Lower leg skin (tissue), 4 donors: ENCODE results near the gene CGB1. TPM values are rescaled to one million over a fixed set of nuclear protein-coding genes. Genes with fewer than 3 reads are reported as not detected.
"Not testable (repeated sequence)": the region's sequence is repeated elsewhere in the genome, so short reads cannot be mapped to it uniquely, and the experiment has no call there.

Source experiments
- DNase-seq, 2 donors: peaks; one replicate each; pipeline ENCODE4 v3.0.0-alpha.2; 2019; ENCODE audit warnings: low spot score in 2 of 2
- H3K4me3 ChIP-seq: fragments of 200-600 bp; sonication (generic); 2 replicates; pipeline ENCODE4 v1.5.1; 2017; ENCODE audit warnings: mild to moderate bottlenecking, low read depth; ENCODE audit not compliant: poor library complexity, severe bottlenecking
- CTCF ChIP-seq, 3 donors: fragments of 450-650 bp; IDR thresholded peaks; one replicate each; pipeline ENCODE4 v1.5.1; 2016; ENCODE audit warnings: antibody characterized with exemption in 3 of 3, mild to moderate bottlenecking in 3 of 3, moderate library complexity in 2 of 3
- POLR2A ChIP-seq, 2 donors: fragments of 450-650 bp; IDR thresholded peaks; one replicate each; pipeline ENCODE4 v1.6.1; 2016 to 2017; ENCODE audit warnings: antibody characterized with exemption in 2 of 2, mild to moderate bottlenecking in 1 of 2, moderate library complexity in 1 of 2
- whole genome bisulfite sequencing, 2 donors: methylation state at CpG; one replicate each; pipeline ENCODE4 v1.1.5; 2018; 5-methylcytosine and 5-hydroxymethylcytosine counted together
- intact Hi-C: fragments of 100-400 bp; cut with DNase I; formaldehyde crosslinking; loops from one replicate; pipeline ENCODE4 v1.15.0; 2023; ENCODE audit warnings: low total_unique reads
- total RNA-seq, 4 donors: library from RNA; depleted of rRNA; stranded (reverse); fragments of >200 nt; gene quantifications; one replicate each; pipeline ENCODE4 v1.1.0, GENCODE V29; 2016

CGB1 gene
- total RNA-seq, 4 donors from 2014 or later = 2.2 TPM; not detected in 3

- no peak for DNase-seq
- TF ChIP-seq POLR2A (IDR thresholded peaks at IDR 0.05) (no peak), CTCF (IDR thresholded peaks at IDR 0.05) (no peak)
- 85 to 92% methylated on average over 4 of the region's 4 CpGs for WGBS, 2 donors
- intact Hi-C loops = no loop called here
- no peak overlapping the region for H3K4me3 ChIP-seq
Observed at GRCh38 chr19:49080392-49080791, 43.7 kb upstream of the CGB1 start.

GRCh38 chr19:49074869-49075268 is 38.2 kb upstream of the CGB1 start:
- peak; percentile 46 to 91 for DNase-seq
- WGBS, 2 donors = 27 to 29% methylated on average over 9 of the region's 9 CpGs
- H3K4me3 ChIP-seq, intact Hi-C loops: not testable (repeated sequence)
- peak in 1 of 3 donors; percentile 50 for TF ChIP-seq CTCF (IDR thresholded peaks at IDR 0.05)

DNA sequence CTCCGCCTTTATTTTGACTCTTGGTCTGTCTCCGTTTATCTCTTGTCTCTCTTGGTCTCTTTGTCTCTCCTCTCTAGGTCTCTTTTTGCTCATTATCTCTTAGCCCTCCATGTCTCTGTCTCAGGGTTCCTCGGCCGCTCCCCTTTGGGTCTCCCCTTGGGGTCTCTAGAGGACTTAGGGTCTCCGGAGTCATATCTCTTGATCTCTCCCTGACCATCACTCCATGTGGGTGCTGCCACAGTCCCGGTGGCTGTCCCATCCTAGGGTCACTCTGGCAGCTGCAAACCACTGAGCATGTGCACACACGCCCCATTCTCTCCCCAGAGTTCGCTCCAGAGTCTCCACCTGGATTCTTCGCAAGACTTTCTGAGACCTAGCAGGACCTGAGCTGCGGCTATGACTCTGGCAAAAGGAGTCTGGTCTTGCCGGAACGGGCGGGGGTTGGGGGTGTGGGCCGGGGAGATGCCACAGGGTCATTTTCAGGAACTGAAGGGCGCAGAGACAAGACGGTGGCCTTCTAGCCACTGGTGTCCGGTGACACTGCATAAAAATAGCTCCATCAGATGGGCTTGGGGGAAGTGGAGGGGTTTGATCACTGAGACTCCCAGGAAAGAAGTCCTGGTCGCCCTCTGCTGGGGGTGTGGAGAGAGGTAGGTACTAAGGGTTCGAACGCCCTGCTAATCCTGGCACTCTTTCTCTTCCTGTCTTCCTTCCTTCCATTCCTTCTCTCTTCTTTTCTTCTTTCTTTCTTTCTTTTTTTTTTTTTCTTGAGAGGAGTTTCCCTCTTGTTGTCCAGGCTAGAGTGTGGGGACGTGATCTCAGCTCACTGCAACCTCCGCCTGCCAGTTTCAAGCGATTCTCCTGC is 37.1 kb upstream of the CGB1 start:
- TF ChIP-seq POLR2A (IDR thresholded peaks at IDR 0.05) (no peak), CTCF (IDR thresholded peaks at IDR 0.05) (no peak)
- intact Hi-C loops = no loop called here
- WGBS, 2 donors = 47 to 50% methylated on average over 23 of the region's 23 CpGs

GRCh38 chr19:49071860-49072547 is 35.3 kb upstream of the CGB1 start:
- intact Hi-C loops = no loop called here
- peak in 1 of 2 donors; percentile 84 for DNase-seq
- no peak for TF ChIP-seq POLR2A (IDR thresholded peaks at IDR 0.05)
- no peak overlapping the region for H3K4me3 ChIP-seq
- 5% methylated on average over 31 to 32 of the region's 93 CpGs for WGBS, 2 donors

More for the DNA sequence above, 37.1 kb upstream of the CGB1 start:
- peak in 1 of 2 donors; percentile 81 for DNase-seq
- H3K4me3 ChIP-seq = no peak overlapping the region

GRCh38 chr19:49070416-49070815 is 33.7 kb upstream of the CGB1 start:
- intact Hi-C loops = no loop called here
- 96 to 97% methylated on average over 21 of the region's 21 CpGs for WGBS, 2 donors
- no peak for TF ChIP-seq CTCF (IDR thresholded peaks at IDR 0.05)
- no peak for TF ChIP-seq POLR2A (IDR thresholded peaks at IDR 0.05)
- no peak for DNase-seq
- no peak overlapping the region for H3K4me3 ChIP-seq

DNA sequence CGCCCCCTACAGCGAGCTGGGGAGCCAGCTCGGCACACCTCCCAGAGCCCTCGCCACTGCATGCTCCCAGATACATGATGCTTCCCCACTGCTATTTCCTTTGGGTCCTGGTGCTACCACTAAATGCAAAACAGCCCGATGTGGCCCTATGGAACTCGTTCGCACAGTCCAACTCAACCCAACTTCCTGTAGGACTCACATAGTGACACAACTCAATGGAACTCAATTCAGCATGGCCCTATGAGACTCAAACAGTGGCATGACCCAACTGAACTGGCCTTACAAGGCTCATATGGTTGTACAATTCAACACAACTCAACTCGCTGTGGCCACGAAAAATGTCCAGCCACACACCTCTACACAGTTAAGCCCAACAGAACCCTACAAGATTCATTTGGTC is 32.3 kb upstream of the CGB1 start:
- no peak for TF ChIP-seq CTCF (IDR thresholded peaks at IDR 0.05)
- no peak for TF ChIP-seq POLR2A (IDR thresholded peaks at IDR 0.05)
- 88 to 92% methylated on average over 9 of the region's 9 CpGs for WGBS, 2 donors
- H3K4me3 ChIP-seq = no peak overlapping the region
- intact Hi-C loops = no loop called here
- no peak for DNase-seq
